ENCODE measurements around the gene CEP170. TPM values are rescaled to one million over a fixed set of nuclear protein-coding genes. Genes with fewer than 3 reads are reported as not detected.

CEP170 gene
- total RNA-seq, 1 experiment from 2014 or later: 67.8 TPM

GRCh38 chr1:243261390-243261789, 6.3 kb upstream of the CEP170 start:
- Histone ChIP-seq H3K27me3 (replicated peaks; ENCODE audit: insufficient read depth, low read depth, low read length, poor library complexity) (no peaks in the 10 kb centered on the region), H3K27ac (ENCODE audit: low read depth, low read length, poor library complexity, severe bottlenecking) (no peak overlapping the region), H3K4me3 (ENCODE audit: low read depth, low read length, poor library complexity, severe bottlenecking) (no peak overlapping the region), H3K4me1 (ENCODE audit: insufficient read depth, low read length, poor library complexity, severe bottlenecking) (no peaks in the 10 kb centered on the region), H3K36me3 (ENCODE audit: insufficient read depth, low read length, poor library complexity, severe bottlenecking) (no peaks in the 10 kb centered on the region), H3K9me3 (ENCODE audit: low read depth, low read length, poor library complexity, severe bottlenecking) (no peaks in the 10 kb centered on the region)
- BruUV-seq (replicated peaks): no TSS peak
- TF ChIP-seq, protein P1, sequence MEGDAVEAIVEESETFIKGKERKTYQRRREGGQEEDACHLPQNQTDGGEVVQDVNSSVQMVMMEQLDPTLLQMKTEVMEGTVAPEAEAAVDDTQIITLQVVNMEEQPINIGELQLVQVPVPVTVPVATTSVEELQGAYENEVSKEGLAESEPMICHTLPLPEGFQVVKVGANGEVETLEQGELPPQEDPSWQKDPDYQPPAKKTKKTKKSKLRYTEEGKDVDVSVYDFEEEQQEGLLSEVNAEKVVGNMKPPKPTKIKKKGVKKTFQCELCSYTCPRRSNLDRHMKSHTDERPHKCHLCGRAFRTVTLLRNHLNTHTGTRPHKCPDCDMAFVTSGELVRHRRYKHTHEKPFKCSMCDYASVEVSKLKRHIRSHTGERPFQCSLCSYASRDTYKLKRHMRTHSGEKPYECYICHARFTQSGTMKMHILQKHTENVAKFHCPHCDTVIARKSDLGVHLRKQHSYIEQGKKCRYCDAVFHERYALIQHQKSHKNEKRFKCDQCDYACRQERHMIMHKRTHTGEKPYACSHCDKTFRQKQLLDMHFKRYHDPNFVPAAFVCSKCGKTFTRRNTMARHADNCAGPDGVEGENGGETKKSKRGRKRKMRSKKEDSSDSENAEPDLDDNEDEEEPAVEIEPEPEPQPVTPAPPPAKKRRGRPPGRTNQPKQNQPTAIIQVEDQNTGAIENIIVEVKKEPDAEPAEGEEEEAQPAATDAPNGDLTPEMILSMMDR (conservative IDR thresholded peaks at IDR 0.05; ENCODE audit: low read depth, low read length): no peak
- ChIA-PET POLR2A (ENCODE audit: low non-redundant PET) (no interaction called here), CTCF (no interaction called here)
- no peak for DNase-seq (ENCODE audit: low spot score)
- intact Hi-C loops (cut with micrococcal nuclease; ENCODE audit: unreplicated experiment): no loop called here

DNA sequence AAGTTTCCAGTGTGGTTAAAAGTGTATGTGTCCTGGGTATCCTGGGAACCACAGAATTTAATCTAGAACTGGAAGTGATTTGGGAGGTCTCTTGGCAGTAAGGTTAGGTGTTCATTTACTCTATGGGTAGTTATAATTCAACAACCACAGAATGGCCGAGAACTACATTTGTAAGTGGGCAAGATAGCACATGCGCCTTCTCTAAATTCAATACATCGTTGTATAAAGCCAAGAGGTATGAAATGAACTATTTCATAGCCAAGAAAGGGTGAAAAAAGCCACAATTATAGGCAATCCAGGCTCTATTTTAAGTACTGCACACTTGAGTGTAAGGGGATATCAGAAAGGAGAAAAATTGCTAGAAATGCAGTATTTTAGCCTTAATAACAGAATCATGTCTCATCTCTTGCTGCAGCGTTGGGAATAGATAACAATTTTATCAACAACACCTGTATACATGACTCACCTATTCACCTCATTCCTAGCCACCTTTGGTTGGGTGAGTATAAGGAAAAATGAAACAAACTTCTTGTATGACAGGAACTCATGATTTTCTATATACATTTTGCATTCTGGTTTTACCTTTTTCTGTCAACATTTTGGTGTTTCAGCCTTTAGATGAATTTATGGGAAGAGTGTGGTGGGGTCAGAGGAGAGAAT, 5.3 kb upstream of the CEP170 start:
- Histone ChIP-seq H3K4me3 (ENCODE audit: low read depth, low read length, poor library complexity, severe bottlenecking) (no peak overlapping the region), H3K36me3 (ENCODE audit: insufficient read depth, low read length, poor library complexity, severe bottlenecking) (no peaks in the 10 kb centered on the region), H3K27me3 (replicated peaks; ENCODE audit: insufficient read depth, low read depth, low read length, poor library complexity) (no peaks in the 10 kb centered on the region), H3K9me3 (ENCODE audit: low read depth, low read length, poor library complexity, severe bottlenecking) (no peaks in the 10 kb centered on the region), H3K27ac (ENCODE audit: low read depth, low read length, poor library complexity, severe bottlenecking) (no peak overlapping the region), H3K4me1 (ENCODE audit: insufficient read depth, low read length, poor library complexity, severe bottlenecking) (no peaks in the 10 kb centered on the region)
- ChIA-PET POLR2A (ENCODE audit: low non-redundant PET) (no interaction called here), CTCF (no interaction called here)
- intact Hi-C loops (cut with micrococcal nuclease; ENCODE audit: unreplicated experiment): no loop called here
- no peak for TF ChIP-seq EZH2 (IDR thresholded peaks at IDR 0.05; ENCODE audit: borderline replicate concordance, low read depth, low read length, poor library complexity, severe bottlenecking)
- TF ChIP-seq, protein P1 (conservative IDR thresholded peaks at IDR 0.05; ENCODE audit: low read depth, low read length): no peak
- no peak for DNase-seq (ENCODE audit: low spot score)
- no TSS peak for BruUV-seq (replicated peaks)

- no peak for DNase-seq (ENCODE audit: low spot score)
- CTCF ChIA-PET: no interaction called here
- TF ChIP-seq EZH2 (IDR thresholded peaks at IDR 0.05; ENCODE audit: borderline replicate concordance, low read depth, low read length, poor library complexity, severe bottlenecking): no peak
- TF ChIP-seq, protein P1 (conservative IDR thresholded peaks at IDR 0.05; ENCODE audit: low read depth, low read length): no peak
- POLR2A ChIA-PET (ENCODE audit: low non-redundant PET): no interaction called here
- Histone ChIP-seq H3K27ac (ENCODE audit: low read depth, low read length, poor library complexity, severe bottlenecking) (no peak overlapping the region), H3K36me3 (ENCODE audit: insufficient read depth, low read length, poor library complexity, severe bottlenecking) (no peaks in the 10 kb centered on the region), H3K4me3 (ENCODE audit: low read depth, low read length, poor library complexity, severe bottlenecking) (no peak overlapping the region), H3K4me1 (ENCODE audit: insufficient read depth, low read length, poor library complexity, severe bottlenecking) (no peaks in the 10 kb centered on the region), H3K9me3 (ENCODE audit: low read depth, low read length, poor library complexity, severe bottlenecking) (no peaks in the 10 kb centered on the region), H3K27me3 (replicated peaks; ENCODE audit: insufficient read depth, low read depth, low read length, poor library complexity) (no peaks in the 10 kb centered on the region)
- intact Hi-C loops (cut with micrococcal nuclease; ENCODE audit: unreplicated experiment): no loop called here
- no TSS peak for BruUV-seq (replicated peaks)
Measured at GRCh38 chr1:243258731-243259130, 3.6 kb upstream of the CEP170 start.
